K562 (cell line): Measurements from ENCODE around the gene CXXC4. TPM values are rescaled to one million over a fixed set of nuclear protein-coding genes. Genes with fewer than 3 reads are reported as not detected.

Experiments used
- ATAC-seq: fragments of 200-7000 bp; cut with Tn5 transposase; 3 replicates; pipeline ENCODE4 v1.9.1; 2020; ENCODE audit warnings: moderate library complexity
- BruUV-seq: library from RNA; stranded (reverse); fragments of 400-500 nt; replicated peaks from 2 replicates; lab custom pipeline; 2021; lab: Mats Ljungman, UMichigan
- CTCF ChIA-PET: fragments of 300-600 bp; formaldehyde crosslinking; extraction: SDS; loops from one replicate; lab custom pipeline; 2021; ENCODE audit warnings: low intra/inter-chr PET ratio; lab: Yijun Ruan, JAX
- POLR2A ChIA-PET: fragments of 300-600, 350-650 bp; sonication (Branson Sonifier 250); formaldehyde crosslinking; extraction: SDS; loops from one replicate; lab custom pipeline; 2021; ENCODE audit warnings: antibody characterized with exemption, inconsistent platforms; lab: Yijun Ruan, JAX
- DNase-seq, 4 experiments: peaks; one replicate each; pipeline versions ENCODE4 v3.0.0 to v3.0.0-alpha.2; 2011 to 2018; ENCODE audit warnings: low spot score in 3 of 4, mixed read lengths in 3 of 4; ENCODE audit errors: extremely low read depth in 1 of 4
- FAIRE-seq: peaks from 2 replicates; lab custom pipeline; 2011; peaks lifted over from hg19 to GRCh38; lab: Jason Lieb, UNC
- H2AFZ ChIP-seq: 2 replicates; pipeline ENCODE4 v1.6.0; 2011; ENCODE audit warnings: low read depth, low read length, control low read depth, inconsistent platforms
- H3K27ac ChIP-seq: fragments of 200-600 bp; 3 replicates; pipeline ENCODE4 v1.8.0; 2011; ENCODE audit warnings: low read depth, mild to moderate bottlenecking, control low read depth, inconsistent platforms, low read length, moderate library complexity, mixed read lengths; ENCODE audit errors: extremely low read depth
- H3K27me3 ChIP-seq, 2 experiments: fragments of 300-600 bp in 1 of 2; 2 replicates in 1 of 2; 3 replicates in 1 of 2; pipeline versions ENCODE4 v1.6.0 to v1.8.0; 2011; ENCODE audit warnings: inconsistent platforms in 2 of 2, low read length in 2 of 2, mild to moderate bottlenecking in 1 of 2, mixed read lengths in 1 of 2, moderate library complexity in 1 of 2; ENCODE audit not compliant: control insufficient read depth in 2 of 2, insufficient read depth in 2 of 2
- H3K36me3 ChIP-seq: fragments of 300-600 bp; 3 replicates; pipeline ENCODE4 v1.8.0; 2011; ENCODE audit warnings: mild to moderate bottlenecking, low read length, inconsistent platforms; ENCODE audit not compliant: control insufficient read depth, insufficient read depth
- H3K4me1 ChIP-seq, 2 experiments: fragments of 200-600 bp in 1 of 2; replicated peaks in 1 of 2; 2 replicates in 1 of 2; 3 replicates in 1 of 2; pipeline versions ENCODE4 v1.5.1 to v1.8.0; 2011; ENCODE audit warnings: inconsistent platforms in 2 of 2, low read length in 2 of 2, mild to moderate bottlenecking in 1 of 2, mixed read lengths in 1 of 2, moderate library complexity in 1 of 2; ENCODE audit not compliant: control insufficient read depth in 2 of 2, insufficient read depth in 2 of 2
- H3K4me2 ChIP-seq: 2 replicates; pipeline ENCODE4 v1.6.1; 2011; ENCODE audit warnings: low read length, control low read depth, inconsistent platforms, mixed read lengths; ENCODE audit not compliant: insufficient read depth
- H3K4me3 ChIP-seq: fragments of 200-600 bp; sonication (generic), shearing (Covaris generic); 2 replicates; pipeline ENCODE4 v1.5.1; 2016; ENCODE audit warnings: control low read depth, inconsistent platforms
- H3K79me2 ChIP-seq: fragments of 200-600 bp; 3 replicates; pipeline ENCODE4 v1.8.0; 2011; ENCODE audit warnings: low read length, inconsistent platforms; ENCODE audit not compliant: control insufficient read depth, insufficient read depth
- H3K9ac ChIP-seq, 2 experiments: 2 replicates each; pipeline versions ENCODE4 v1.6.0 to v1.6.1; 2011; ENCODE audit warnings: low read depth in 2 of 2, low read length in 2 of 2, control low read depth in 1 of 2, inconsistent platforms in 1 of 2, mild to moderate bottlenecking in 1 of 2, mixed read lengths in 1 of 2; ENCODE audit not compliant: insufficient read depth in 1 of 2
- H3K9me1 ChIP-seq: one replicate; pipeline ENCODE4 v1.6.0; 2011; ENCODE audit warnings: inconsistent platforms, mild to moderate bottlenecking, low read length, moderate library complexity; ENCODE audit not compliant: control insufficient read depth, insufficient read depth
- H3K9me3 ChIP-seq: replicated peaks from 2 replicates; pipeline ENCODE4 v1.5.1; 2011; ENCODE audit warnings: low read depth, low read length, inconsistent platforms; ENCODE audit not compliant: control insufficient read depth, insufficient read depth
- H4K20me1 ChIP-seq: replicated peaks from 2 replicates; pipeline ENCODE4 v1.6.1; 2011; ENCODE audit warnings: low read length, inconsistent platforms, mixed read lengths; ENCODE audit not compliant: control insufficient read depth, insufficient read depth
- BRF2 ChIP-seq: IDR thresholded peaks from 3 replicates; pipeline ENCODE4 v1.6.1; 2011; ENCODE audit warnings: borderline replicate concordance, mild to moderate bottlenecking; ENCODE audit not compliant: insufficient read length, insufficient read depth
- GTF2B ChIP-seq: IDR thresholded peaks from 2 replicates; pipeline ENCODE4 v1.6.1; 2011; ENCODE audit not compliant: insufficient read length; ENCODE audit errors: extremely low read depth
- KAT2B ChIP-seq: IDR thresholded peaks from one replicate; pipeline ENCODE4 v1.6.1; 2012; ENCODE audit warnings: low read depth, mild to moderate bottlenecking, control low read depth, inconsistent platforms, low read length, moderate library complexity
- MCM5 ChIP-seq: fragments of 450-650 bp; IDR thresholded peaks from 2 replicates; pipeline ENCODE4 v1.6.1; 2016; ENCODE audit warnings: low read depth
- PKNOX1 ChIP-seq: fragments of 450-650 bp; IDR thresholded peaks from 2 replicates; pipeline ENCODE4 v1.6.1; 2016
- SREBF2 ChIP-seq: sonication (generic); formaldehyde crosslinking; IDR thresholded peaks from 2 replicates; pipeline ENCODE4 v1.4.0; 2020; ENCODE audit warnings: mild to moderate bottlenecking, missing genetic modification reagents
- ZNF644 ChIP-seq: fragments of 200-800 bp; sonication (Bioruptor generic); IDR thresholded peaks from 2 replicates; pipeline ENCODE4 v1.6.1; 2016; ENCODE audit warnings: low read depth, missing genetic modification characterization, missing compliant biosample characterization
- ZNF778 ChIP-seq: fragments of 450-650 bp; formaldehyde crosslinking; IDR thresholded peaks from 2 replicates; pipeline ENCODE4 v1.4.0; 2020; ENCODE audit warnings: mild to moderate bottlenecking, moderate library complexity
- WGBS: fragments of 100-300 bp; shearing (Covaris generic); methylation state at CpG from one replicate; pipeline ENCODE4 v1.1.6; 2016; ENCODE audit warnings: low coverage, mixed read lengths; ENCODE audit not compliant: insufficient coverage; ENCODE audit errors: missing lambda C conversion rate; 5-methylcytosine and 5-hydroxymethylcytosine counted together
- in situ Hi-C: fragments of 300-500 bp; cut with MboI; formaldehyde crosslinking; loops from 4 replicates; pipeline ENCODE4 v1.15.0; 2018; ENCODE audit warnings: inconsistent platforms, mixed read lengths
- intact Hi-C: fragments of 100-400 bp; cut with micrococcal nuclease; formaldehyde crosslinking; loops from 2 replicates; pipeline ENCODE4 v1.14.2; 2022
- polyA plus RNA-seq, 8 experiments: library from polyadenylated mRNA; depleted of rRNA in 4 of 8; stranded (reverse) in 5 of 8; unstranded in 3 of 8; fragments of >200 nt; fragmentation: Nextera tagmentation in 2 of 8; fragmentation: Illumina TruSeq in 1 of 8; extraction: Ambion mirVana in 2 of 8; extraction: Trizol in 1 of 8; gene quantifications; 2 replicates each; pipeline versions ENCODE4 v1.2.1 to v1.2.3, GENCODE V29; 2011 to 2014; ENCODE audit warnings: inconsistent platforms in 1 of 8, missing spikeins in 1 of 8
- total RNA-seq, 7 experiments: library from RNA; depleted of rRNA in 6 of 7; stranded (reverse); fragments of >200 nt in 6 of 7; fragmentation: Illumina TruSeq in 2 of 7; extraction: Trizol in 2 of 7; gene quantifications; 2 replicates each; pipeline versions ENCODE4 v1.2.1 to v1.2.3, GENCODE V29; 2011 to 2021; ENCODE audit warnings: low replicate concordance in 1 of 7

Gene CXXC4
- total and polyA plus RNA-seq, 9 of the 15 experiments (the other 6 are each of a cell fraction or from before 2014, with no cell fraction given), result not detected

- TF ChIP-seq ZNF778 (CRISPR knock-in tag) (no peak), PKNOX1 (no peak), BRF2 (no peak), MCM5 (no peak), KAT2B (no peak), ZNF644 (tag) (no peak), GTF2B (no peak), SREBF2 (CRISPR knock-in tag) (no peak)
- Histone ChIP-seq H3K4me2 (no peak overlapping the region), H4K20me1 (no peaks in the 10 kb centered on the region), H3K36me3 (no peaks in the 10 kb centered on the region), H3K4me1 (no peaks in the 10 kb centered on the region), H3K9me3 (no peaks in the 10 kb centered on the region), H3K9ac (no peak overlapping the region), H3K79me2 (no peaks in the 10 kb centered on the region), H3K4me3 (no peak overlapping the region), H2AFZ (no peak overlapping the region), H3K27ac (no peak overlapping the region), H3K9me1 (no peaks in the 10 kb centered on the region), H3K27me3 (no peaks in the 10 kb centered on the region)
- in situ Hi-C loops (no loop called here), intact Hi-C loops (no loop called here)
- DNase-seq (no peak), FAIRE-seq (no peak), ATAC-seq (no peak)
- ChIA-PET POLR2A (no interaction called here), CTCF (no interaction called here)
- 0% methylated on average over 2 of the region's 2 CpGs for WGBS
- BruUV-seq, result no TSS peak
Measured at GRCh38 chr4:104504536-104504935, 9.8 kb upstream of the CXXC4 start.
